Measurements from ENCODE around the gene SEMA7A.

The SEMA7A gene

GRCh38 chr15:74406992-74407705, 26.6 kb downstream of the SEMA7A start:
- no peak; the same call in 1 of the 2 replicates for TF ChIP-seq USF1 (IDR thresholded peaks at IDR 0.05)
- TF ChIP-seq YY1 (IDR thresholded peaks at IDR 0.05; ENCODE audit: low read depth) = 0 out of 2 replicates have a peak, but pooled peaks have one; percentile 48
- no peak for TF ChIP-seq FOXM1 (IDR thresholded peaks at IDR 0.05; ENCODE audit: borderline replicate concordance, low read depth)
- TF ChIP-seq CREB1 (IDR thresholded peaks at IDR 0.05; ENCODE audit: low read depth) = no peak
- peak; percentile 61 for TF ChIP-seq EGR1 (IDR thresholded peaks at IDR 0.05)
- TF ChIP-seq ZBTB7A (IDR thresholded peaks at IDR 0.05; ENCODE audit: low read depth) = no peak
- TF ChIP-seq, protein P1, sequence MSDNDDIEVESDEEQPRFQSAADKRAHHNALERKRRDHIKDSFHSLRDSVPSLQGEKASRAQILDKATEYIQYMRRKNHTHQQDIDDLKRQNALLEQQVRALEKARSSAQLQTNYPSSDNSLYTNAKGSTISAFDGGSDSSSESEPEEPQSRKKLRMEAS (IDR thresholded peaks at IDR 0.05) = peak; percentile 57; the same call in 1 of the 2 replicates
- TF ChIP-seq NFIC (IDR thresholded peaks at IDR 0.05) = peak; percentile 78
- peak; percentile 89 for TF ChIP-seq TEAD4 (IDR thresholded peaks at IDR 0.05)
- TF ChIP-seq RAD21 (IDR thresholded peaks at IDR 0.05; ENCODE audit: low read depth) = peak; percentile 14; the same call in 1 of the 2 replicates
- peak; percentile 74 for TF ChIP-seq TCF12 (IDR thresholded peaks at IDR 0.05; ENCODE audit: low read depth)
- TF ChIP-seq TAF1 (IDR thresholded peaks at IDR 0.05; ENCODE audit: low read depth) = no peak
- TF ChIP-seq, protein P2, sequence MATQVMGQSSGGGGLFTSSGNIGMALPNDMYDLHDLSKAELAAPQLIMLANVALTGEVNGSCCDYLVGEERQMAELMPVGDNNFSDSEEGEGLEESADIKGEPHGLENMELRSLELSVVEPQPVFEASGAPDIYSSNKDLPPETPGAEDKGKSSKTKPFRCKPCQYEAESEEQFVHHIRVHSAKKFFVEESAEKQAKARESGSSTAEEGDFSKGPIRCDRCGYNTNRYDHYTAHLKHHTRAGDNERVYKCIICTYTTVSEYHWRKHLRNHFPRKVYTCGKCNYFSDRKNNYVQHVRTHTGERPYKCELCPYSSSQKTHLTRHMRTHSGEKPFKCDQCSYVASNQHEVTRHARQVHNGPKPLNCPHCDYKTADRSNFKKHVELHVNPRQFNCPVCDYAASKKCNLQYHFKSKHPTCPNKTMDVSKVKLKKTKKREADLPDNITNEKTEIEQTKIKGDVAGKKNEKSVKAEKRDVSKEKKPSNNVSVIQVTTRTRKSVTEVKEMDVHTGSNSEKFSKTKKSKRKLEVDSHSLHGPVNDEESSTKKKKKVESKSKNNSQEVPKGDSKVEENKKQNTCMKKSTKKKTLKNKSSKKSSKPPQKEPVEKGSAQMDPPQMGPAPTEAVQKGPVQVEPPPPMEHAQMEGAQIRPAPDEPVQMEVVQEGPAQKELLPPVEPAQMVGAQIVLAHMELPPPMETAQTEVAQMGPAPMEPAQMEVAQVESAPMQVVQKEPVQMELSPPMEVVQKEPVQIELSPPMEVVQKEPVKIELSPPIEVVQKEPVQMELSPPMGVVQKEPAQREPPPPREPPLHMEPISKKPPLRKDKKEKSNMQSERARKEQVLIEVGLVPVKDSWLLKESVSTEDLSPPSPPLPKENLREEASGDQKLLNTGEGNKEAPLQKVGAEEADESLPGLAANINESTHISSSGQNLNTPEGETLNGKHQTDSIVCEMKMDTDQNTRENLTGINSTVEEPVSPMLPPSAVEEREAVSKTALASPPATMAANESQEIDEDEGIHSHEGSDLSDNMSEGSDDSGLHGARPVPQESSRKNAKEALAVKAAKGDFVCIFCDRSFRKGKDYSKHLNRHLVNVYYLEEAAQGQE (IDR thresholded peaks at IDR 0.05; ENCODE audit: low read depth) = no peak
- TF ChIP-seq CEBPB (IDR thresholded peaks at IDR 0.05) = no peak
- TF ChIP-seq EP300 (IDR thresholded peaks at IDR 0.05; ENCODE audit: borderline replicate concordance) = peak; percentile 71; the same call in 1 of the 2 replicates

DNA sequence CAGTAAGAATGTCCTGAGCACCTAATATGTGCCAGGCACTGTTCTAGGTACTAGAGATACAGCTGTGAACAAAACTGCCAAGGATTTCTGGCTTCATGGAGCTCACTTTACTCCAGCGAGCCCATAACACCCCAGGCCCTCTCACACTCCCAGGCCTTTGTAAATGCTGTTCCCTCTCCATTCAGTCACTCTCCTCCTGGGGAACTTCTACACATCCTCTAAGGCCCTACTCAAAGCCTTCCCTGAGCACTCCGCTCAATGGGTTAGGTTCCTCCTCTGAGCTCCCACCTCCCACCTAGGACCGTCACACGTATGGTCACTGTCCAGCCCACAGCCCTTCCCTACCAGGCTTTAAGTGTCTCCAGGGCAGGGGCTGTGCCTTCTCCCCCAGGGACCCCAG, 27.2 kb downstream of the SEMA7A start:
- TF ChIP-seq, protein P2 (IDR thresholded peaks at IDR 0.05; ENCODE audit: low read depth) = no peak
- TF ChIP-seq, protein P1 (IDR thresholded peaks at IDR 0.05) = no peak
- TF ChIP-seq TCF12 (IDR thresholded peaks at IDR 0.05; ENCODE audit: low read depth) (no peak), CEBPB (IDR thresholded peaks at IDR 0.05) (no peak), RAD21 (IDR thresholded peaks at IDR 0.05; ENCODE audit: low read depth) (no peak), ZBTB7A (IDR thresholded peaks at IDR 0.05; ENCODE audit: low read depth) (no peak), FOXM1 (IDR thresholded peaks at IDR 0.05; ENCODE audit: borderline replicate concordance, low read depth) (no peak), EP300 (IDR thresholded peaks at IDR 0.05; ENCODE audit: borderline replicate concordance) (no peak), CREB1 (IDR thresholded peaks at IDR 0.05; ENCODE audit: low read depth) (no peak), EGR1 (IDR thresholded peaks at IDR 0.05) (no peak), NFIC (IDR thresholded peaks at IDR 0.05) (no peak), YY1 (IDR thresholded peaks at IDR 0.05; ENCODE audit: low read depth) (no peak), USF1 (IDR thresholded peaks at IDR 0.05) (no peak), TAF1 (IDR thresholded peaks at IDR 0.05; ENCODE audit: low read depth) (no peak), TEAD4 (IDR thresholded peaks at IDR 0.05) (no peak)

- TF ChIP-seq TCF12 (IDR thresholded peaks at IDR 0.05; ENCODE audit: low read depth) (no peak), CREB1 (IDR thresholded peaks at IDR 0.05; ENCODE audit: low read depth) (no peak), EP300 (IDR thresholded peaks at IDR 0.05; ENCODE audit: borderline replicate concordance) (no peak), RAD21 (IDR thresholded peaks at IDR 0.05; ENCODE audit: low read depth) (no peak), ZBTB7A (IDR thresholded peaks at IDR 0.05; ENCODE audit: low read depth) (no peak), YY1 (IDR thresholded peaks at IDR 0.05; ENCODE audit: low read depth) (no peak), USF1 (IDR thresholded peaks at IDR 0.05) (no peak), NFIC (IDR thresholded peaks at IDR 0.05) (no peak), FOXM1 (IDR thresholded peaks at IDR 0.05; ENCODE audit: borderline replicate concordance, low read depth) (no peak), TAF1 (IDR thresholded peaks at IDR 0.05; ENCODE audit: low read depth) (no peak), TEAD4 (IDR thresholded peaks at IDR 0.05) (no peak), CEBPB (IDR thresholded peaks at IDR 0.05) (no peak)
- TF ChIP-seq, protein P1 (IDR thresholded peaks at IDR 0.05) = no peak
- TF ChIP-seq, protein P2 (IDR thresholded peaks at IDR 0.05; ENCODE audit: low read depth) = no peak
Observed at GRCh38 chr15:74405823-74406222, 27.9 kb downstream of the SEMA7A start.

All from Ishikawa (cell line).